ENCODE results near the gene CCDC30. TPM values are rescaled to one million over a fixed set of nuclear protein-coding genes. Genes with fewer than 3 reads are reported as not detected.
A peak's percentile ranks its signal among the peaks of the same experiment; 100 is the strongest.
"Not testable (repeated sequence)": the region's sequence is repeated elsewhere in the genome, so short reads cannot be mapped to it uniquely, and the experiment has no call there.

CCDC30 gene
- total RNA-seq, 1 donor from 2014 or later, result 8.4 TPM

DNA sequence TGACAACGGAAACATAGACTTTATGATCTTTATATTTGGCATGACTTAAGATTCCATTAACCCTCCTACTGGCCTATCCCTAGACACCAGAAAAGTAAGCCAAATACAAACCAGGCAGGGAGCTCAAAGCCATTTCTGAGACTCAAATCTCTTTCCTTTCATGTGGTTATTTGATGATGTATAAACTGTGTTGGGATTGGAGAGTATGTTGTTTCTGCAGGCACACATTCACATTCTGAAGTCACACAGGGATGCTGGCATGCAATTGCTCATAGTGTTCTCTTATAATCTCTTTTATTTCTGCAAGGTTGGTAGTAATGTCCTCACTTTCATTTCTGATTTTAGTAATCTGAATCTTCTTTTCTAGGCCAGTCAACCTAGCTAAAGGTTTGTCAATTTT lies 13.0 kb upstream of the CCDC30 start:
- no peak for DNase-seq (ENCODE audit: low spot score)

- DNase-seq (ENCODE audit: low spot score), result no peak
These were observed 9.7 kb upstream of the CCDC30 start for GRCh38 chr1:42453386-42453785.

- no peak for DNase-seq (ENCODE audit: low spot score)
These were observed 8.7 kb upstream of the CCDC30 start for GRCh38 chr1:42454403-42454802.

DNA sequence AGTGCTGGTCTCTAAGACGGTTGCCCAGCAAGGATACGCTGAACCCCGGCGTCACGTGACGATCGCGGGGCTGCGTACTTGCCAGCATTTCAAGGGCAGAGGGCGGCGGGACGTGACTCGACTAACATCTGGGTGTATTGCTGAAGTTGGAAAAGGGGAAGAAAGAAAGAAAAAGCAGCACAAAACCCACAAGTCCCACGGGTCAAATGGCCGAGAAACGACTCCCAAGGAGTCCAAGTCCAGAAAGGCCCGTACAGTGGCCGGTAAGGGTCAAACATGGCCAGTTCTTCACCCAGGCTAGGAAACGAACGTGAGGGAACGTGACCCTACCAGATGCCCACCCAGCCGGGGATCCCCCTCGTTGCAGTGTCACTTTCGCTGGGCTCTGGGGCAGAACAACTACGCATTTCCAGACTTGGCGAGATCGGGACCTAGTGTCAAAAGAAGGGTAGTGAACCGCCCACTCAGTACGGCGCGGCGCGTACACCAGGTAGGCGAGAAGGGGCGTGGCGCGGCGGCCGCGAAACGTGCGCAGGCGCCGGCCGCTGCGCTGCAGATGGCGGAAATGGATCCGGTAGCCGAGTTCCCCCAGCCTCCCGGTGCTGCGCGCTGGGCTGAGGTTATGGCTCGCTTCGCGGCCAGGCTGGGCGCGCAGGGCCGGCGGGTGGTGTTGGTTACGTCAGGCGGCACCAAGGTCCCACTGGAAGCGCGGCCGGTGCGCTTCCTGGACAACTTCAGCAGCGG lies 6.9 kb upstream of the CCDC30 start, which contains the start of the genes PPCS and ZMYND12:
Gene PPCS (plus strand): TSS at position 534 of the 744 bp plus-strand sequence. CDS start 23 bp downstream, at position 557.
Gene ZMYND12 (minus strand): TSS at position 13 of the 744 bp plus-strand sequence. CDS start 25 bp downstream, outside the sequence.
- DNase-seq (ENCODE audit: low spot score), result peak; percentile 89

GRCh38 chr1:42456754-42457089 lies 6.4 kb upstream of the CCDC30 start:
- peak; percentile 40 for DNase-seq (ENCODE audit: low spot score)

DNA sequence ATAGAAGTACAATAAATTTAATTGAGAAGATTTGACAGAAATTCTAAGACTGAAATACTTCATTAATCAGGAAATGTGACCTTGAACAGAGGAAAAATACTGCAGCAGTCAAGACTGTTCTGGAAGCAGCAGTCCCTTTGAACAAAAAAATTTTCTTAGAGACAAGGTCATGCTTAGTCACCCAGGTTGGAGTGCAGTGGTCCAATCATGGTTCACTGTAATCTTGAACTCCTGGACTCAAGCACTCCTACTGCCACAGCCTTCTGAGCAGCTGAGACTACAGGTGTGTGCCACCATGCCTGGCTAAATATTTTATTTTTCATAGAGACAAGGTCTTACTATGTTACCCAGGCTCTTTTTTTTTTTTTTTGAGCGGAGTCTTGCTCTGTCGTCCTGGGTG lies 1.9 kb upstream of the CCDC30 start:
- no peak for DNase-seq (ENCODE audit: low spot score)

- DNase-seq (ENCODE audit: low spot score), result no peak
These were observed 835 bp downstream of the CCDC30 start for GRCh38 chr1:42463921-42464320.

DNA sequence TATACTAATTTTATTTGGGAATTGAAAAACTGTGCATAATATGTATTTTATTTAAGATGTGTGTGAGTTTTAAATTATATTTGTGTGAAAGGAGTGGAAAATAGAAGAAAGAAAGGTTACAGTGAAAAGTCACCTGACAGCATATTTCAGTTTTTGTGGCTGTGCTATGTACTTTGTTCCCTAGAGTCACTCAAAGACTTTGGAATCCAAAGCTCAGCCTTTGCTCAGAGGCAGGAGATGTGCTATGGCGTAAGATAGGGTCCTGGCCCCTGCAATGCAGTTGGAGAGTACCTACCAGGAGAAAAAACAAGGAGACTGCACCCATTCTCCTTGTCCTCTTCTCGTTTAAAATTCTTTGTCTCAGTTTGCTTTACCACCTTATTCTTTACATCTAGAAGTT lies 2.9 kb downstream of the CCDC30 start:
- DNase-seq (ENCODE audit: low spot score), result no peak

DNA sequence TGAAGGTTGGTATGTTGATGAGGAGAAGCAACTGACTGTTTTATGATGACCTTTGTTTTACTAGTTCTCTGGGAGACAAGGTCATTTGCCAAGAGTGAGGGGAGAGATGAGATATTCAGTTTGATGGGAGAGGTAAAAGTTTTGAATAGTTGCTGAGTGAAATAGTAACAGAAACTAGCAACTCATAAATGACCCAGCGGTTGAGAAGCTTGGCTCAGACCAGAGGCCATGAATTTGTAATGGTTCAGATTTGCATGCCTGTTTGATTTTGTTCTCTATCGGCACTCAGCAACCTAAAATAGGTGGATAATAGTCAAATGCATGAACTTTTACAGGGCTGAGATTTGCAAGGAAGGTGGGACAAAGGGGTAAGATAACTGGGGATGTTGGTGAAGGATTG lies 6.6 kb downstream of the CCDC30 start:
- DNase-seq (ENCODE audit: low spot score), result no peak

DNA sequence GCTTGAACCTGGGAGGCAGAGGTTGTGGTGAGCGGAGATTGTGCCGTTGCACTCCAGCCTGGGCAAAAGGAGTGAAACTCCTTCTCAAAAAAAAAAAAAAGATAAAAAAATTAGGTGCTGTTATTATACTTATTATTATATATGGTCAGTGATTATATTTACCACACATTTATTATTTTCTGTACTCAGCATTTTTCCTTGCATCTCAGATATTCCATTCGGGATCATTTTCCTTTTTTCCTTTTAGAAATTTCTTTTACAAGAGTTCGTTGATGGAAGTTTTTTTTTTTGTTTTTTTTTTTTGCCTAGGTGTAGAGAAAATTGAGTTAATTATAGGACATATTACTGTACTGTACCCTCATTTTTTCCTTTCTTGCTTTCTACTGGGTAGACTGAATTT lies 13.5 kb downstream of the CCDC30 start:
- no peak for DNase-seq (ENCODE audit: low spot score)

DNA sequence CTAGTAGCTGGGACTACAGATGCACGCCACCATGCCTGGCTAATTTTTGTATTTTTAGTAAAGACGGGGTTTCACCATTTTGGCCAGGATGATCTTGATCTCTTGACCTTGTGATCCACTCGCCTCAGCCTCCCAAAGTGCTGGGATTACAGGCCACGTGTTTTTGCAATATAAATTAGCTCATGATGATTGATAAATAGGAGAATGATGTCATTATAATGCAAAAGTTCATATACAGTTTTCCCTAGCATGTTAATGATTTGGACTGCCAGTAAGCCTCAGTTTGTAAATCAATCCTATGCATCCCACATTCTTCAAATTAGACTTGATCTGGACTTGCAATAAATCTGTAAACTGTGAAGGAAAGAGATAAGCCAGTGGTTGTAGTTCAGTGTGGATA lies 14.3 kb downstream of the CCDC30 start:
- not testable (repeated sequence) for DNase-seq (ENCODE audit: low spot score)

GRCh38 chr1:42477775-42478174 lies 14.7 kb downstream of the CCDC30 start:
- DNase-seq (ENCODE audit: low spot score), result no peak

GRCh38 chr1:42479621-42480020 lies 16.5 kb downstream of the CCDC30 start:
- DNase-seq (ENCODE audit: low spot score), result no peak

DNA sequence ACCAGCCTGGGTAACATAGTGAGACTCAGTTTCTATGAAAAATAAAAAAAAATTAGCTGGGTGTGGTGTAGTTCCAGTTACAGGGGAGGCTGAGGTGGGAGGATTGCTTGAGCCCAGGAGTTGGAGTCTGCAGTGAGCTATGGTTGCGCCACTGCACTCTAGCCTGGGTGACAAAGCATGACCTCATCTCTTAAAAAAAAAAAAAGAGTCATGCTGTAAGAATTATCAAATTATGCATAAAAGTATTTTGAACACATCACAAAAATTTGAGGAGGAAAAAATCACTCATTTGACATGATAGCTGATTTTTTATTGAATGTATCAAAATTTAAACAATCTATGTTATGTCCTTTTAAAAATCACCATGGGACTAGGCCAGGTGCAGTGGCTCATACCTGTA lies 17.8 kb downstream of the CCDC30 start:
- no peak for DNase-seq (ENCODE audit: low spot score)

GRCh38 chr1:42482635-42483153 lies 19.6 kb downstream of the CCDC30 start:
- no peak for DNase-seq (ENCODE audit: low spot score)

DNA sequence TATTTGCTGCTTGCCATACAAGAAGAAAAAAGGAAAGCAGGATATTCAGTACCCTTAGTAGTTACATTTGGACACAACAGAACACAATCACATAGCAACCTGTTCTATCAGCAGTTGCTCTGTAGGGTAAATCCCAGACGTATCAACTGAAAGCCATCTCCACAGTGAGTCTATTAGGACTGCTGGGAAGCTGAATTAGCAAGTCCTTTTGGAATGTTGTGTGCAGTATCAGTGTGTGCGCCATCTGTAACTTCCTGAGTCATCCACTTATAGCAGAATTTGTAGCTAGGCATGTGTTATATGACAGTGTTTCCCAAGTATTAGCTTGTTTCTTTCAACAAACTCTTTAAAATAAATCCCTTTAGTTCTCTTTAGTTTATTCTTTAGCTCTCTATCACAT lies 21.3 kb downstream of the CCDC30 start:
- DNase-seq (ENCODE audit: low spot score), result no peak

DNA sequence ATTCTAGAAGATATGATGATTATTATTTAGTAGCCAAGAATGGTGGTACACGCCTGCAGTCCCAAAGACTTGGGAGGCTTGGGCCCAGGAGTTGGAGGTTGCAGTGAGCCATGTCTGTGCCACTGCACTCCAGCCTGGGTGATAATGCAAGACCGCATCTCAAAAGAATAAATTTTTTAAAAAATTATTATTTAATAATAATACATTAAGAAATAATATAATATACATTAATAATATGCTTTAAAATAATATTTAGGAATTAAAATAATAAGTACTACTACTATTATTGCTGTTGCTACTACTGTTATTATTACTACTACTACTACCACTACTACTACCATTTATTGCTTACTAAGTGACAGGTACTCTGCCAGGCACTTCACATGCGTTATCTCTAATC lies 27.2 kb downstream of the CCDC30 start:
- no peak for DNase-seq (ENCODE audit: low spot score)

DNA sequence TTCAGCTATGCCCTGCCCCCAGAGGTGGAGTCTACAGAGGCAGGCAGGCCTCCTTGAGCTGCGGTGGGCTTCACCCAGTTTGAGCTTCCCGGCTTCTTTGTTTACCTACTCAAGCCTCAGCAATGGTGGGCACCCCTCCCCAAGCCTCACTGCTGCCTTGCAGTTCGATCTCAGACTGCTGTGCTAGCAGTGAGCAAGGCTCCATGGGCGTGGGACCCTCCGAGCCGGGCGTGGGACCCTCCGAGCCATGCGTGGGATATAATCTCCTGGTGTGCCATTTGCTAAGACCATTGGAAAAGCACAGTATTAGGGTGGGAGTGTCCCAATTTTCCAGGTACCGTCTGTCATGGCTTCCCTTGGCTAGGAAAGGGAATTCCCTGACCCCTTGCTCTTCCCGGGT lies 38.9 kb downstream of the CCDC30 start:
- not testable (repeated sequence) for DNase-seq (ENCODE audit: low spot score)

GRCh38 chr1:42504535-42505128 lies 41.5 kb downstream of the CCDC30 start:
- DNase-seq (ENCODE audit: low spot score), result no peak

DNA sequence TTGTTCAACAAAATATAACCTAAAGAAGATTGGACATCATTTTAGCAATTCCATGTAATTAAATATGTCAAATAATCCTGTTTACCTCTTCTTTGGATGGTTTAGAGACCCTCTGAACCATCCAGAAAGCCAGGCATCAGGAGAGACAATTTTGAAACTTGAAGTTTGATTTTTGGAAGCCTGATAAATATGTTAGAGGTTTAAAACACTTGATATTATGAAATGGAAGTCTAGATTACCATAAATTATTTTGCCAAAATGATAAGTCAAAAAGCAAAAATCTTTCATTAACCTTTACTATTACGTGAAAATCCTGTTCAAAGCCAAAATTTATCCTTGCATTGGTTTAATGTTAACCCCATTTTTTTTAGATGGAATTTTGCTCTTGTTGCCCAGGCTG lies 43.5 kb downstream of the CCDC30 start:
- no peak for DNase-seq (ENCODE audit: low spot score)

DNA sequence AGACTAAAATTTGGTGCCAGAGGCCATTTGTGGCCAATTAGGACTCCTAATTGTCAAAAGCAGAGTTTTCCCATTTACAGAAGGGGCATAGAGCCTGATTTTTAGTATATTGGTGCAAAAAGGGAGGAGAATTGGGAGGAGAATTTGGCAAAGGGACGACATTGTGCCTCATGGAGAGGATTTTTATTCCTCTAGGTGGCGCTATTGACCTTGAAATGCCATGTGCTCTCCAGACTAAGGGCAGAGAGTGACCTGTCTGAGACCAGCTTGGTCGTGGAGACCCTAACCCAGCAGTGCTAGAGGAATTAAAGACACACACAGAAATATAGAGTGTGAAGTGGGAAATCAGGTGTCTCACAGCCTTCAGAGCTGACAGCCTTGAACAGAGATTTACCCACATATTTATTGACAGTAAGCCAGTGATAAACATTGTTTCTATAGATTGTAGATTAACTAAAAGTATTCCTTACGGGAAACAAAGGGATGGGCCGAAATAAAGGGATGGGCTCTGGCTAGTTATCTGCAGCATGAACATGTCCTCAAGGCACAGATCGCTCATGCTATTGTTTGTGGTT lies 48.6 kb downstream of the CCDC30 start:
- DNase-seq (ENCODE audit: low spot score), result not testable (repeated sequence)

GRCh38 chr1:42518908-42519307 lies 55.8 kb downstream of the CCDC30 start:
- DNase-seq (ENCODE audit: low spot score), result no peak

DNA sequence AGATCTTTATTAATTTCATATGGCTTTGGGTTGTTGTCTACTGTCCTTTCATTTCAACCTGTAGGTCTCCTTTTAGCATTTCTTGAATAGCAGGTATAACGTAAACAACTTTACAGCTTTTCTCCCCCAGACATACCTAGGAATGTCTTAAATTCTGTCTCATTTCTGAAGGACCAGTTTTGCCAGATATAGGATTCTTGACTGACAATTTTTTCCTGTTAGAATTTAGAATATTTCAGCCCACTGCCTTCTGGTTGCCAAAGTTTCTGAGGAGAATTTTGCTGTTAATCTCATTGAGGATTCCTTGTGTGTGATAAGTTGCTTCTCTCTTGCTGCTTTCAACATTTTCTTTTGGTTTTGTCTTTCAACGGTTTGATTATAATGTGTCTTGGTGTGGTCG lies 60.1 kb downstream of the CCDC30 start:
- no peak for DNase-seq (ENCODE audit: low spot score)
